Large intestine (tissue), 3 donors: ENCODE data around the gene VARS2. TPM values are rescaled to one million over a fixed set of nuclear protein-coding genes. Genes with fewer than 3 reads are reported as not detected.

ENCODE experiments used
- DNase-seq, 2 donors: peaks; one replicate each; pipeline versions ENCODE4 v3.0.0 to v3.0.0-alpha.2; 2013
- H3K27ac ChIP-seq: one replicate; pipeline ENCODE4 v1.5.1; 2013; ENCODE audit warnings: low read length
- H3K27me3 ChIP-seq: 2 replicates; pipeline ENCODE4 v1.6.1; 2013; ENCODE audit warnings: low read length; ENCODE audit not compliant: control insufficient read depth, insufficient read depth
- H3K36me3 ChIP-seq: 2 replicates; pipeline ENCODE4 v1.6.1; 2013; ENCODE audit warnings: low read length; ENCODE audit not compliant: control insufficient read depth, insufficient read depth
- H3K4me1 ChIP-seq: one replicate; pipeline ENCODE4 v1.6.1; 2013; ENCODE audit warnings: low read length; ENCODE audit not compliant: control insufficient read depth, insufficient read depth
- H3K4me3 ChIP-seq: one replicate; pipeline ENCODE4 v1.5.1; 2013; ENCODE audit warnings: low read length
- H3K9me3 ChIP-seq: one replicate; pipeline ENCODE4 v1.6.1; 2013; ENCODE audit warnings: mild to moderate bottlenecking, low read depth, low read length, moderate library complexity; ENCODE audit not compliant: control insufficient read depth
- WGBS: methylation state at CpG from one replicate; pipeline ENCODE4 v1.1.5; 2013; ENCODE audit warnings: low lambda C conversion rate; ENCODE audit not compliant: insufficient coverage; 5-methylcytosine and 5-hydroxymethylcytosine counted together
- polyA plus RNA-seq: library from polyadenylated mRNA; unstranded; fragments of 120-200 nt; gene quantifications from one replicate; pipeline ENCODE4 v1.2.1, GENCODE V29; 2013

Gene VARS2
- polyA plus RNA-seq, 1 donor = 43.5 TPM

DNA sequence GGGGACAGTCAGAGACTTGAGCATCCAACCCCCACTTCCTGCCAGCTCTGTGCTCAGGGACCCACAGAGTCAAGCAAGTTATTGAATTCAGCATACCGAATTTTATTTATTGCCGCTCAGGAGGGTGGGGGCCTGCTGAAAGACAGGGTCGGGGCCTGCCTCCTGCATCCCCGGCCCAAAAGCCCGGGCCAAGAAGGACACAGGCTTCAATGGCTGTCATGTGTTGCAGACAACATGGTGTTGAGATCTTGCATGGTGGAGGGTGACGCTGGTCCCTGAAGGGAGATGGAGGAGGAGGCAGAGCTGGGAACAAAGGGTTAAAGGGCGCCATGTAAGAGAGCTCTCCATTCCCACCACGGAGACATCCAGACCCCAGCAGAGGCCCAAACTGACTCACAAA, 17.2 kb downstream of the VARS2 start:
- H3K4me3 ChIP-seq = no peak overlapping the region
- WGBS = no CpG with 5 or more reads among the region's 8 CpGs
- no peaks in the 10 kb centered on the region for H3K27me3 ChIP-seq
- no peak overlapping the region for H3K27ac ChIP-seq
- no peak for DNase-seq
- H3K4me1 ChIP-seq = peaks cover 35% of the 10 kb centered on the region
- peaks cover 2% of the 10 kb centered on the region for H3K9me3 ChIP-seq
- peaks cover 4% of the 10 kb centered on the region for H3K36me3 ChIP-seq

DNA sequence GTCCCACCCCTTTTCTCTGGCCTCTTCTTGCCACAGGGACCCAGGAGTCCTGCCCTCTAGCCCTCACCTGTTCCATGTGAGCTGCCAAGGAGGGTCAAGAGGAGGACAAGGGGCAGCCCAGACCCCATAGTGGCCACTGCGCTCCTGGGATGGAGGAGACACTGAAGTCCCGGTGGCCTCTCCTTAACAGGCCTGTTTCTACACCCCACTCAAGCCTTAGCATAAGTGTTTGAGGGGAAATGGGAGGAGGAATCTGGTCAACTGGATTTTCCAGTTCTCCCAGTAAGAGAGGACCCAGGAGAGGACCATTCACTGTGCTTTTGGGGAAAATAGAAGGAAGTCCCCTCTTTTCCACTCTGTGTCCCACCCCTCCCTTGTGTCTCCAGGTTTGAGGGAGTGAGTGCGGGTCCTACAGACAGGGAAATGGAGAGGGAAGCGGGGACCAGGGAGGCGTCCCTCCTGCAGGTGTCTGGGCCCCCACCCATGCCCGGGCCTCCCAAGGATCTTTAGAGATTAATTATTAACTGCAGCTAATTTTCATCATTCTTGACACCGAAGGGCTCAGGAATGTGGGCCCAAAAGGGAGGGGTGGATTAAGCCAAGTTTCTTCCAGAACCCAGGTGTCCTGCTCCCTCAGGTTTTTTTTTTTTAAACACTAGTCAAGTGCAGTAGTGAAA, 18.1 kb downstream of the VARS2 start, which contains the start of gene SFTA2:
TSS of gene SFTA2 (minus strand) at position 202 of the 677 bp plus-strand sequence. CDS start at position 128, 74 bp downstream.
- peak within 1 kb of the TSS; percentile 8 for H3K27ac ChIP-seq
- peak in 1 of 2 donors; percentile 64 for DNase-seq
- H3K4me3 ChIP-seq = no peak within 1 kb of the TSS
- peaks cover 35% of the 10 kb centered on the region for H3K4me1 ChIP-seq
- no peaks in the 10 kb centered on the region for H3K36me3 ChIP-seq
- H3K9me3 ChIP-seq = peaks cover 2% of the 10 kb centered on the region
- H3K27me3 ChIP-seq = no peaks in the 10 kb centered on the region
- WGBS = no CpG with 5 or more reads among the region's 7 CpGs

DNA sequence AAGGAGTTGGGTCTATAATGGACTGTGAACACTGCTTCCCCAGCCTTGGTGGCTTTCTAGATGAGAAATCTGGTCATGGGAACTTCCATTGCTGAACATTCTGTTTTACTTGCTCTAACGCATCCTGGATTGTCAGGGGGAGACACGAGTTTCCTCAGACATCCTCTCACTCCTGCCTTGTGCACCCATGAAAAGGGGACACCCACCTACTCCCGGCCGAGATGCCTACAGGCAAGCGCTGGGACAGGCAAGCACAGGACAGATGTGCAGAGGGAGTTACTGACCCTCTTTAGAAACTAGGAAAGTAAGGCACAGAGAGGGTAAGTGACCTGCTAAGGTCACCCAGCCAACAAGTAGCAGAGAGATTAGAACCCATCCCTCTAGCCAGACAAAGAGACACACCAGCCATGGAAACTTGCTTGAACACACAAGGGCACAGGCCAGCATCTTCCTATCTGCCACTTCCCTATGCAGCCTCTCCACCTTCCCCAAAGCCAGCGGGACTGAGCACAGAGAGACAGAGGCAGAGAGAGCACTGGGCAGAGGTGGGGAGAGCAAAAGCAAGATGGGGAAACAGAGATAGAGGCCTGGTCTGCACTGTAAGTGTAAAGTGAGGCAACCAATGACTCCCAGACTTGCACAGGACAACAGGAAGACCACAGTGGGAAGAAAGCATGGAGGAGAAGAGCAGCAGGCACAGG, 18.8 kb downstream of the VARS2 start:
- Histone ChIP-seq H3K4me1 (peaks cover 35% of the 10 kb centered on the region), H3K27ac (no peak overlapping the region), H3K27me3 (no peaks in the 10 kb centered on the region), H3K36me3 (no peaks in the 10 kb centered on the region), H3K9me3 (peaks cover 2% of the 10 kb centered on the region), H3K4me3 (no peak overlapping the region)
- WGBS = no CpG with 5 or more reads among the region's 6 CpGs
- no peak for DNase-seq

DNA sequence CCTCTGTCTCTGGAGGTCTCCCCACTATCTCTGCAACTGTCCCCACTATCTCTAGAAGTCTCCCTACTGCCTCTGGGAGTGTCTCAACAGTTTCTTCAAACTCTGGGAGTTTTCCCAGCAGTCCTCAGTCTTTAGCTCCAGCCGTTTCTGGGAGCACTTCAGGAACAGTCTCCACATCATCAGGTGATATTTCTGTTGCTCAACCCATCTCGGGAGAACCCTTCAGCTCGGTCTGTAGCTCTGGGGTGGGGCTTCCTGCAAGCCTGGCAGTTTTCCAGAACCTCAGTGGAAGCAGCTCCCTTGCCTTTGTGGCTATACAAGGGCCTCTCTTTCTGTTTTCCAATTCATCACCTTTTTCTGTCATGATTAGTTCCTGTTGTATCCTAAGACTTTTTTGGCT, 21.0 kb downstream of the VARS2 start:
- H3K27me3 ChIP-seq = no peaks in the 10 kb centered on the region
- peak; percentile 84 to 89 for DNase-seq
- no peak overlapping the region for H3K4me3 ChIP-seq
- WGBS = no CpG with 5 or more reads among the region's 3 CpGs
- no peaks in the 10 kb centered on the region for H3K9me3 ChIP-seq
- H3K4me1 ChIP-seq = peaks cover 35% of the 10 kb centered on the region
- peak overlapping the region; percentile 78 for H3K27ac ChIP-seq
- no peaks in the 10 kb centered on the region for H3K36me3 ChIP-seq

DNA sequence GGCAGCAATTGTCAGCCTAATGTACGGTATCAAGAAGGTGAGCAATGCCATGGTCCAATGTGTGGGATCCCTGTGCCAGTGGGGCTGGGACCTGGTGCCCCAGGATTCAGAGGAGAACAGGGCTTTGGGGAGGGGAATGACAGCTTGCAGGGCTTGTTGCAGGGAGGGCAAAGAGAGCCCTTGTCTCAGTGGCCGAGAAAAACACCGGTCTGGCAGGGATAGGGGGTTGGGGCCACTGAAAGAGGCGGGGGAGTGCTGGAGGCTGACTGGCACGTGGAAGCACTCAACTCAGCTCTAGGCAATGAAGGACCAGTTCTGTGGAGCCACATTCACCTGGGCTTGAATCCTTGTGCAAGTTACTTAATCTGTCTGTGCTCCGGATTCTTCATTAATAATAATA, 23.2 kb downstream of the VARS2 start:
- H3K4me3 ChIP-seq = no peak overlapping the region
- peaks cover 32% of the 10 kb centered on the region for H3K4me1 ChIP-seq
- no peaks in the 10 kb centered on the region for H3K27me3 ChIP-seq
- no peak overlapping the region for H3K27ac ChIP-seq
- H3K9me3 ChIP-seq = no peaks in the 10 kb centered on the region
- H3K36me3 ChIP-seq = no peaks in the 10 kb centered on the region
- DNase-seq = no peak
- no CpG with 5 or more reads among the region's 6 CpGs for WGBS

DNA sequence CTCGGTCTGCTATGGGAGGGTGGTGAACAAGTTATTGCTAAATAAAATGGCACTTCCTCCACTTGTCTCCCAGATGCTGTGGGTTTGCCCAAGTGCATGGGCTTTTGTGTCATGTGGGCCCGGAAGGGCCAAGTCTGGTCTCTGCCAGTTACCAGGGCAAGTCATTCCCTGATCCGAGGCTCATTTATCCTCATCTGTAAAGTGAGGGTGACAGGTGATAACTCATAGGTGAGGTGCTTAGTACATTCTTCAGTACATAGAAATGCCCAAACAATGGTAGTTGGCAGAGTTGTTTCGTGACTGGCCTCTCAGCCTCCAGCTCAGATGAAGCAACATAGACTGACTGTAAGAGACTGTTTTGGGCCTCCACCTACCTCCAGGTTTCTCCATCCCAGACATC, 24.7 kb downstream of the VARS2 start:
- Histone ChIP-seq H3K27ac (no peak overlapping the region), H3K9me3 (no peaks in the 10 kb centered on the region), H3K4me1 (peaks cover 30% of the 10 kb centered on the region), H3K27me3 (peaks cover 3% of the 10 kb centered on the region), H3K4me3 (no peak overlapping the region), H3K36me3 (no peaks in the 10 kb centered on the region)
- DNase-seq = no peak
- WGBS = no CpG with 5 or more reads among the region's 4 CpGs

DNA sequence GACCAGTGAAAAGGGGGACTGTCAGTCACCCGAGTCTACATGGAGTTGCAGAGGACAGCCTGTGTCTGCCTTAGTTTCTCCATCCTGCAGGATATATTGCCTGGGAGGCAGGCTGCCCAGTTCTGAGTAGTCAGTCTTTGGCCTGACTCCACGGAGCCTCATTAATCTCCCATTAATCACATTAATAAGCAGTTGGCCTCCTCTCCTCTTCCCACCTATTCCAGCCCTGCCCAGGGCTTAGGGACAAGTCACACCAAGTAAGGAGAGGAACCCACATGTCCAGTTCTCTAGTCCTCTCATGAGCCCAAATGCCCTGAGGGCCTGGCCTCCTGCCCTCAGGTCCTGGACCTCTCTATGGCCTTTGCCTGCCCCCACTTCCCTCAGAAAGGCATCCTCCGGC, 25.4 kb downstream of the VARS2 start:
- Histone ChIP-seq H3K4me3 (no peak overlapping the region), H3K27ac (no peak overlapping the region), H3K4me1 (peaks cover 23% of the 10 kb centered on the region), H3K9me3 (no peaks in the 10 kb centered on the region), H3K27me3 (peaks cover 3% of the 10 kb centered on the region), H3K36me3 (no peaks in the 10 kb centered on the region)
- no CpG with 5 or more reads among the region's 3 CpGs for whole genome bisulfite sequencing
- DNase-seq = no peak

DNA sequence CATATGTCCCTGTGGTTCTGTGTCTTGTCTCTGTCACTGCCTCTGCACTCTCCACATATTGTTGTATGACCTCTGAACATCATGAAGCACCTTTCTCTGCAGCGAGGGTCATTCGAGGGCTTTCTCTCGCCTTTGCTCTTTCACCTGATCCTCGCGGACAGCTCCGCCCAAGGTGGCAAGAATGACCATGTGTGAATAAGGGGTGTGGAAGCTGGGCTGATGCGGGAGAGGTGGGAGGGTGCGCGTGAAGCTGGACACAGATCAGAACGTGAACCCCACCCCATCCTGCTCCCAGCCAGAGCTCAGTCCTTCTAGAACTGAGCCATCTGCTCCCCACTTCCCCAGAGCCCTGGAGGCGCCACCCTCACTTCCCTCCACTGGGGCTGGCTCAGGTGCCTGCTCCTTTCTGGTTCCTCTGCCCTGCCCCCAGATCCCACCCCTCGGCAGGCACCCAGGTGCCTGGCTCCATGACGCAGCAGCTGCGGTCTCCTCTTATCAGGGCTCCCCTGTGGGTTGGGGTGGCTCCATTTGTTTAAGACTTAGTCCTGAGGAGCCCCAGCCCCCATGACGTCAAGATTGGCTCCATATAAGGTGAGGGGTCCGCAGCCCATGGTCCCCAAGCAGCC, 26.4 kb downstream of the VARS2 start, which contains the start of gene MUCL3:
TSS of gene MUCL3 (plus strand) at position 613 of the 626 bp plus-strand sequence. CDS start 27 bp downstream, outside the sequence.
- H3K9me3 ChIP-seq = no peaks in the 10 kb centered on the region
- H3K36me3 ChIP-seq = no peaks in the 10 kb centered on the region
- H3K27ac ChIP-seq = no peak within 1 kb of the TSS
- peaks cover 16% of the 10 kb centered on the region for H3K4me1 ChIP-seq
- H3K4me3 ChIP-seq = no peak within 1 kb of the TSS
- peaks cover 3% of the 10 kb centered on the region for H3K27me3 ChIP-seq
- DNase-seq = peak; percentile 27 to 36
- WGBS = no CpG with 5 or more reads among the region's 16 CpGs

DNA sequence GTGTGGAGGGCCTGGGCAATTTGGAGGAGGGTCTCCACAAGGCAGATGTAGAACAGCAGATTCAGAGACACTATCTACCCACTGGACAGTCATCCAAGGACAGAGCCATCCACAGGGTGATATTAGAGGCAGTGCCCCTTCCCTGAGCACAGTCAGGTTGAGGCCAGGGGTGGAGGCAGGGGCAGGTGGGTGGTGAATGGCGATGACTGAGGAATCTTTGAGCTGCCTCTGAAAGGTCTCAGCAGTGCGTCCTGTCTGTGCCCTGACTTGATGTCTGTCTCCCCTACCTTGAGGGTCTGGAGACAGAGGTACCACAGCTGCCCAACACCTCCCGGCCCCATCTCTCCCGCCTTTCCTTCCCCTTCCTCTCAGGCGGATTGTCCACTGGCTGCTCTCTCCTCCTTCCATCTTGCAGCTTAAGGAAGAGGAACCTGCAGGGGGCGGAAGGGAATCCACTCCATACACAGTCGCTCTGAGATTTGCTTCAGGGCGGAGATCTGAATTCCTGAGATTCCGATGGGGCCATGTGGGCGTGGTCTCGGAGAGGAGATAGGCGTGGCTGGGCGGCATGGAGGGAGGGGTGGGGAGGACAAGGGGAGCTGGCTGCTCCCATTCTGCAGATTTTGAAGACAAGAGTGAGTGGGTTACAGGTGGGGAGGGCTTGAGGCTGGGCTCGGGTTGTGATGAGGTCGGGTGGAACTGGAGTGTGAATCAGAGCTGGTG, 28.5 kb downstream of the VARS2 start:
- Histone ChIP-seq H3K4me3 (no peak overlapping the region), H3K4me1 (peaks cover 16% of the 10 kb centered on the region), H3K36me3 (no peaks in the 10 kb centered on the region), H3K9me3 (no peaks in the 10 kb centered on the region), H3K27ac (no peak overlapping the region), H3K27me3 (peaks cover 12% of the 10 kb centered on the region)
- 60% methylated on average over 2 of the region's 15 CpGs for WGBS
- peak; percentile 79 to 82 for DNase-seq

DNA sequence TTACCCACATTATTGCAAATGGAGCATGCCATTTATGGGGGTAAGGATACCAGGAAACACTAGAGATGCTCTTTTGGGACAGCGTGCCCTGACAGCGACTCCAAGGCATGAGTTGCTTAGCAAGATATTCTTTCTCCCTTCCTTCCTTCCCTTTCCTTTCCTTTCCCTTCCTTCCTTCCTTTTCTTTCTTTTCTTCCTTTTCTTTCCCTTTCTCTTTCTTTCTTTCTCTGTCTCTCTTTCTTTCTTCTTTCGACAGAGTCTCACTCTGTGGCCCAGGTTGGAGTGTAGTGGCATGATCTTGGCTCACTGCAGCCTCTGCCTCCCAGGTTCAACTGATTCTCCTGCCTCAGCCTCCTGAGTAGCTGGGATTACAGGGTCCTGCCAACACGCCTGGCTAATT, 30.0 kb downstream of the VARS2 start:
- Histone ChIP-seq H3K9me3 (no peaks in the 10 kb centered on the region), H3K27me3 (peaks cover 12% of the 10 kb centered on the region), H3K27ac (no peak overlapping the region), H3K4me1 (peaks cover 16% of the 10 kb centered on the region), H3K4me3 (no peak overlapping the region), H3K36me3 (no peaks in the 10 kb centered on the region)
- WGBS = 100% methylated on average over 1 of the region's 4 CpGs
- no peak for DNase-seq
